Posterior vena cava (tissue), 2 donors: ENCODE measurements around the gene WDR86. TPM values are rescaled to one million over a fixed set of nuclear protein-coding genes. Genes with fewer than 3 reads are reported as not detected.
A peak's percentile ranks its signal among the peaks of the same experiment; 100 is the strongest.

Experiments used
- DNase-seq: peaks from one replicate; pipeline ENCODE4 v3.0.0-alpha.2; 2020; ENCODE audit warnings: low spot score
- intact Hi-C, 2 donors: fragments of 100-400 bp; cut with DNase I; formaldehyde crosslinking; loops; one replicate each; pipeline versions ENCODE4 v1.14.1 to v1.14.2; 2022 to 2023
- total RNA-seq, 2 donors: library from RNA; stranded (reverse); fragmentation: NEBNext Ultra II Directional; extraction: Animal tissue kit (Norgen Biotek cat#: 25700); gene quantifications; one replicate each; pipeline ENCODE4 v1.2.1, GENCODE V29; 2021
- donor health status: DM: yes; HTN: yes; CAD: no.
- donor health status: DM: yes; HTN: yes; CAD: no.

WDR86 gene
- total RNA-seq, 2 donors from 2014 or later, result 4.1 to 6.2 TPM

GRCh38 chr7:151386301-151387160, 23.3 kb downstream of the WDR86 start:
- no peak for DNase-seq
- intact Hi-C loops, result loop anchor here in 1 of 2 donors (10.0 kb wide), 1 partner anchor 812 kb away; no protein-coding TSS in a partner anchor

GRCh38 chr7:151385626-151386300, 24.1 kb downstream of the WDR86 start:
- no peak for DNase-seq
- intact Hi-C loops, result loop anchor here in 1 of 2 donors (10.0 kb wide), 1 partner anchor 811 kb away; no protein-coding TSS in a partner anchor

GRCh38 chr7:151384776-151385625, 24.8 kb downstream of the WDR86 start:
- intact Hi-C loops, result loop anchor here in 1 of 2 donors (10.0 kb wide), 1 partner anchor 810 kb away; no protein-coding TSS in a partner anchor
- no peak for DNase-seq

GRCh38 chr7:151384352-151384697, 25.5 kb downstream of the WDR86 start:
- DNase-seq, result peak; percentile 30
- intact Hi-C loops, result loop anchor here in 1 of 2 donors (10.0 kb wide), 1 partner anchor 810 kb away; no protein-coding TSS in a partner anchor

GRCh38 chr7:151383638-151384351, 26.0 kb downstream of the WDR86 start:
- intact Hi-C loops, result loop anchor here in 1 of 2 donors (10.0 kb wide), 1 partner anchor 809 kb away; no protein-coding TSS in a partner anchor
- peak; percentile 35 for DNase-seq

- intact Hi-C loops, result loop anchor here in 1 of 2 donors (10.0 kb wide), 1 partner anchor 807 kb away; no protein-coding TSS in a partner anchor
- peak; percentile 73 for DNase-seq
These were observed 27.6 kb downstream of the WDR86 start for GRCh38 chr7:151382079-151382885.

GRCh38 chr7:151381348-151382078, 28.3 kb downstream of the WDR86 start:
- intact Hi-C loops, result loop anchor here in 1 of 2 donors (10.0 kb wide), 1 partner anchor 807 kb away; no protein-coding TSS in a partner anchor
- peak; percentile 66 for DNase-seq

GRCh38 chr7:151381098-151381347, 28.8 kb downstream of the WDR86 start:
- intact Hi-C loops, result loop anchor here in 1 of 2 donors (10.0 kb wide), 1 partner anchor 806 kb away; no protein-coding TSS in a partner anchor
- DNase-seq, result no peak

- DNase-seq, result peak; percentile 78
These were observed 29.4 kb downstream of the WDR86 start for GRCh38 chr7:151380199-151381097.

GRCh38 chr7:151379534-151380198, 30.2 kb downstream of the WDR86 start:
- intact Hi-C loops, result loop anchor here (10.0 kb wide), 2 partner anchors 385 to 805 kb away; no protein-coding TSS in a partner anchor
- DNase-seq, result peak; percentile 72

More at GRCh38 chr7:151380199-151381097, 29.4 kb downstream of the WDR86 start:
- intact Hi-C loops, result loop anchor here in 1 of 2 donors (10.0 kb wide), 1 partner anchor 806 kb away; no protein-coding TSS in a partner anchor

- DNase-seq, result peak; percentile 67
- intact Hi-C loops, result loop anchor here in 1 of 2 donors (10.0 kb wide), 1 partner anchor 386 kb away; no protein-coding TSS in a partner anchor
These were observed 30.7 kb downstream of the WDR86 start for GRCh38 chr7:151379193-151379520.

GRCh38 chr7:151378496-151379192, 31.2 kb downstream of the WDR86 start:
- DNase-seq, result peak; percentile 67

GRCh38 chr7:151378011-151378410, 31.8 kb downstream of the WDR86 start:
- intact Hi-C loops, result loop anchor here in 1 of 2 donors (10.0 kb wide), 1 partner anchor 387 kb away; no protein-coding TSS in a partner anchor
- peak; percentile 45 for DNase-seq

More at GRCh38 chr7:151378496-151379192, 31.2 kb downstream of the WDR86 start:
- intact Hi-C loops, result loop anchor here in 1 of 2 donors (10.0 kb wide), 1 partner anchor 386 kb away; no protein-coding TSS in a partner anchor

- intact Hi-C loops, result loop anchor here in 1 of 2 donors (10.0 kb wide), 1 partner anchor 387 kb away; no protein-coding TSS in a partner anchor
- DNase-seq, result peak; percentile 67
These were observed 32.4 kb downstream of the WDR86 start for GRCh38 chr7:151377406-151377805.
